GM10266 (cell line): ENCODE measurements around the gene AASS.
"Not testable (repeated sequence)": the region's sequence is repeated elsewhere in the genome, so short reads cannot be mapped to it uniquely, and the experiment has no call there.

Experiments
- DNase-seq: peaks from one replicate; pipeline ENCODE4 v3.0.0; 2012; ENCODE audit errors: extremely low spot score
- TF ChIP-seq, protein P1 (sequence below): IDR thresholded peaks from 2 replicates; pipeline ENCODE4 v1.5.1; 2012; ENCODE audit warnings: mild to moderate bottlenecking, low read depth; ENCODE audit not compliant: control insufficient read depth, insufficient read depth; ENCODE audit errors: missing control alignments

The AASS gene

DNA sequence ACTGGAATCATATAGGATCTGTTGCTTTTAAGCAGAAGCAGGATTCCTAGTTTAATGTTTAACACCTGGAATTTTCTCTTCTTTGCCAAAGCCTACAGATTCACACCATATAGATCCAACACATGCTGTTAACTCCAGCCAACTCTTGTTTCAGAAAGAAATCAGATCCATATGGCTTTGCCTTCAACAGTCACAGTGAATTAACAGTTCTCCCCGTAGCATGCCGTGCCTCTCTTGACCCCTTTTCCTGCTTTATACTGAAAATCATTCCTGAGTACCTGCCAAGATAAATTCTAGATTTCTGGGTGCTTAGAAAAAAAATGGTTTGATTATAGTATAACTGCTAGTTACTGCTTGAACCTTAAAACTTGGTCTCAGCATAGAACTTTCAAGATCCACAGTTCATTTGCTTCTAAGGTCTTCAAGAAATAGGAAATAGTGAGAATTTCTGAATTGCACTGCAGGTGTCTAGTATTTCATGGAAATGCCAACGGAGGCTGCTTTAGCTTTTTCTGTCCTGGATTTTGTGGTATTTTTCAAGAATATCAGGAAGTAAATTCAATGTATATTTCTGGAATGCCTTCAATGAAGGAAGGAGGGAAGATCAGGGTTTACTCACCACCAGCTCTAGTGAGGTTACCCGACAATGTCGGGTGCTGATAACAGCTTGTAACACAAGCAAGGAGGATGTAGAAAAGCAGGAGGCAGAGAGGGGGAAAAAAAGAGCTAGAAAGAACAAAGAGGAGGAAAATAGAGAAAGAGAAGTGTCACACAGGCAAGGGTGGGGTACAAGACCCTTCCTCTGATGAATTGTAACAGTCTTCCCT, 6.6 kb downstream of the AASS start:
- TF ChIP-seq, protein P1, sequence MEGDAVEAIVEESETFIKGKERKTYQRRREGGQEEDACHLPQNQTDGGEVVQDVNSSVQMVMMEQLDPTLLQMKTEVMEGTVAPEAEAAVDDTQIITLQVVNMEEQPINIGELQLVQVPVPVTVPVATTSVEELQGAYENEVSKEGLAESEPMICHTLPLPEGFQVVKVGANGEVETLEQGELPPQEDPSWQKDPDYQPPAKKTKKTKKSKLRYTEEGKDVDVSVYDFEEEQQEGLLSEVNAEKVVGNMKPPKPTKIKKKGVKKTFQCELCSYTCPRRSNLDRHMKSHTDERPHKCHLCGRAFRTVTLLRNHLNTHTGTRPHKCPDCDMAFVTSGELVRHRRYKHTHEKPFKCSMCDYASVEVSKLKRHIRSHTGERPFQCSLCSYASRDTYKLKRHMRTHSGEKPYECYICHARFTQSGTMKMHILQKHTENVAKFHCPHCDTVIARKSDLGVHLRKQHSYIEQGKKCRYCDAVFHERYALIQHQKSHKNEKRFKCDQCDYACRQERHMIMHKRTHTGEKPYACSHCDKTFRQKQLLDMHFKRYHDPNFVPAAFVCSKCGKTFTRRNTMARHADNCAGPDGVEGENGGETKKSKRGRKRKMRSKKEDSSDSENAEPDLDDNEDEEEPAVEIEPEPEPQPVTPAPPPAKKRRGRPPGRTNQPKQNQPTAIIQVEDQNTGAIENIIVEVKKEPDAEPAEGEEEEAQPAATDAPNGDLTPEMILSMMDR, result no peak
- DNase-seq, result no peak

DNA sequence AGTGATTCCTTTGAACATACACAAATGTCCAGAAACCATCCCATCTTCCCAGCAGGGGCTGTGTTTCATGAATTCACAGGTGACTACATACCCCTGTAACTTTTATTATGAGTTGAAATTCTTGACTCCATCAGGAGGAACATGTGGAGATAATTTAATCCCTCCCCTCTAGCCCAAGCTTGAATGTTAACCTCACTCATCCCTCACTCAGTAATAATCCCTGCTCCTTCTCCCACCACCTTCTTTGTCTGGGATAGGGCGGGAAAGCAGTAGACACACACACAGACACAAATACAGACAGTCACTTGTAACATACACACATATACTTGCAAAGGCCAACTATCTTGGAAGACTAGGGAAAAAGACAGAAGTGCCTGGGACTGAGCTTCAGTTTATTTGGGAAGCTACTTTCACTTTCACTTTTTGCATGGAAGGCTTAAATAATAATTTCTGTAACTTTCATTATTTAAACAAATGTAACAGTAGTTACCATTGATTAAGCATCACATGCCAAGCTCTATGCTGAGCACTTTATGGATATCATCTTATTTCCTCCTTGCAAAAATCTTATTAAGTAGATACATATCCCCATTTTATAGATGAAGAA, 7.3 kb downstream of the AASS start:
- no peak for DNase-seq
- TF ChIP-seq, protein P1, result no peak

DNA sequence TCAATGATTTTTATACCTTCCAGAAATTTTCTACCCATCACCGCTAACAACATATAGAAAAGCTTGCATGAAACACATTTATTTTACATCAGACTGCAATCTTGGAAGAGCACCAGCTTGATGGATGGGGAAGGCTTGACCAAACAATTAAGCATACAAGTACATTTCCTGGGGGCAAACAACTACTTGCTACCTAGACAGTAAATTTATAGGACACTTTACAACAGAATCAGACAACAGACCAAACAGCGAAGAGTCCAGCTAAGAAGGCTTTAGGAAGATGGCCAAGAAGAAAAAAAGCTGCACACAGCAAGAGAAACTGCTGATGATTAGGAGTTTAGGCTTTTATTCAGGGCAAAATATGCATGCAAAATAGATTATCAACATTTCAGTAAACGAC, 8.0 kb downstream of the AASS start:
- TF ChIP-seq, protein P1, result no peak
- no peak for DNase-seq

DNA sequence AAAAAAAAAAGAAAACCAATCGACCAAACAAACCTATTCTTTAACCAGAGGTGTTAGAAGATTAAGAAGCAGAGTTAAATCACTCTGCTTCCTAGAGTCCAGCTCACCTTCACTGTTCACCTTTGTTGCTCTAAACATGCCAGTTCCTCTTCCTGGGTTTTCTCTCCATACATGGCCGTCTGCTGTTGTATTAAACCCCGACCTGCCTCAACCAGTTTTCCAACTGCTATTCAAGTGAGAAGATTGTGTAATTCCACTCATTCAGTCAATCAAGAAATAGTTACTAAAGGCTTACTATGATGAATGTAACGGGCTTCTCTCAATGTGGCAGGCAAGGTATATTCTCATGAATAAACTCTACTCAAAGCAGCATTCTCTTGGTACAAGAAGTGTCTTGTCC, 8.8 kb downstream of the AASS start:
- TF ChIP-seq, protein P1, result no peak
- DNase-seq, result no peak

DNA sequence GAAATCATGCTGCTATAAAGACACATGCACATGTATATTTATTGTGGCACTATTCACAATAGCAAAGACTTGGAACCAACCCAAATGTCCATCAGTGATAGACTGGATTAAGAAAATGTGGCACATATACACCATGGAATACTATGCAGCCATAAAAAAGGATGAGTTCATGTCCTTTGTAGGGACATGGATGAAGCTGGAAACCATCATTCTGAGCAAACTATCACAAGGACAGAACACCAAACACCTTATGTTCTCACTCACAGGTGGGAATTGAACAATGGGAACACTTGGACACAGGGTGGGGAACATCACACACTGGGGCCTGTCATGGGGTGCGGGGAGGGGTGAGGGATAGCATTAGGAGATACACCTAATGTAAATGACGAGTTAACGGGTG, 9.3 kb downstream of the AASS start:
- DNase-seq, result not testable (repeated sequence)

DNA sequence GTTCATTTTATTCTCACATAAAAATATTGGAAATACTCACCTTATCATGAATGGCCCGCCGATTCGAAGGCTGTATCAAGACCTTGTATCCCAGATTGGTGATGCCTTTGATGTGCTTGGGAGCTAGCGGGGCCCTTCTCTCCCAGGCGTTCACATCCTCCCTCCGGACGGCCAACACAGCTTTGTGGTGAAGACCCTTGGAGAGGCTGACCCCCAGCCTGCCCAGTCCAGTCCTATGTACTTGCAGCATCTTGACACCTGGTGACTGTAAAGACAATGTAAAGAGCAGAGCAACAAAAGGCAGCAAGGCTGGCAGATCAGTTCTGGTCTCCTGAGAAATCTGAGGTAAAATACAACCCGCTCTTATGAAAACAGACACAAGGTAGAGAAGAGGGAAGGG, 10.6 kb downstream of the AASS start:
- TF ChIP-seq, protein P1, result no peak
- DNase-seq, result no peak

DNA sequence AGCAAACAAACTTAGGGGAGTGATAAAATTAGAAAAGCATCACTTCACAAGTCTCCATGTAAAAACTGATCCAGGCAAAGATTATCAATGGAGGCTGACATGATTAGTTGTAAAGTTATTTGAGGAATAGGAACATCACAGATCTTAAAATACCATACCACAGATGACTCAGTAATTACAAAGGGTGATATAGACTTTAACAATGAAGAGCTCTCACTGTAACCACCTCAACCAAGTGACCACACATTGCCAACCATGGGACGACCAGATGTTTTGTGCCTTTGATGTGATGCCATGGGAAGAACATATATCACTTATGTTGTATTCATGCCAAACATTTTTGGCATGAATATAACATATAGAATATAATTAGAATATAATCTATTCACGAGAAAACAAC, 11.7 kb downstream of the AASS start:
- no peak for DNase-seq
- TF ChIP-seq, protein P1, result no peak
